Keratinocyte (primary cell): ENCODE measurements around the gene NOP16. TPM values are rescaled to one million over a fixed set of nuclear protein-coding genes. Genes with fewer than 3 reads are reported as not detected.

Experiments
- DNase-seq: peaks from one replicate; pipeline ENCODE4 v3.0.0-alpha.2; 2011; ENCODE audit warnings: low read depth, missing footprints, low spot score
- FAIRE-seq: peaks from 2 replicates; lab custom pipeline; 2011; peaks lifted over from hg19 to GRCh38; lab: Jason Lieb, UNC
- H2AFZ ChIP-seq: 2 replicates; pipeline ENCODE4 v1.6.0; 2012; ENCODE audit warnings: low read length, control low read depth, inconsistent platforms; ENCODE audit not compliant: control insufficient read depth
- H3K27ac ChIP-seq: 2 replicates; pipeline ENCODE4 v1.5.1; 2011; ENCODE audit warnings: low read length; ENCODE audit not compliant: control insufficient read depth, insufficient read depth
- H3K27me3 ChIP-seq: 3 replicates; pipeline ENCODE4 v1.6.0; 2011; ENCODE audit warnings: low read length; ENCODE audit not compliant: control insufficient read depth, insufficient read depth; ENCODE audit errors: extremely low read depth
- H3K36me3 ChIP-seq, 2 experiments: 2 replicates in 1 of 2; 3 replicates in 1 of 2; pipeline ENCODE4 v1.5.1; 2011; ENCODE audit warnings: low read length in 2 of 2, mild to moderate bottlenecking in 1 of 2; ENCODE audit not compliant: control insufficient read depth in 2 of 2, insufficient read depth in 2 of 2; ENCODE audit errors: extremely low read depth in 1 of 2
- H3K4me1 ChIP-seq: 3 replicates; pipeline ENCODE4 v1.5.1; 2011; ENCODE audit warnings: low read length; ENCODE audit not compliant: control insufficient read depth, insufficient read depth; ENCODE audit errors: extremely low read depth
- H3K4me2 ChIP-seq: 3 replicates; pipeline ENCODE4 v1.6.0; 2011; ENCODE audit warnings: low read depth, low read length; ENCODE audit not compliant: control insufficient read depth, insufficient read depth; ENCODE audit errors: extremely low read depth
- H3K4me3 ChIP-seq, 3 experiments: fragments of 200-600 bp in 1 of 3; sonication (generic) in 1 of 3; 2 replicates in 2 of 3; 3 replicates in 1 of 3; pipeline ENCODE4 v1.5.1; 2011 to 2016; ENCODE audit warnings: low read length in 3 of 3, mild to moderate bottlenecking in 3 of 3, control low read depth in 2 of 3, inconsistent platforms in 1 of 3, low read depth in 1 of 3, mixed read lengths in 1 of 3, mixed run types in 1 of 3, moderate library complexity in 1 of 3; ENCODE audit not compliant: control insufficient read depth in 2 of 3, insufficient read depth in 2 of 3; ENCODE audit errors: extremely low read depth in 1 of 3
- H3K79me2 ChIP-seq: 2 replicates; pipeline ENCODE4 v1.6.0; 2012; ENCODE audit warnings: low read length; ENCODE audit not compliant: control insufficient read depth, insufficient read depth
- H3K9ac ChIP-seq: 3 replicates; pipeline ENCODE4 v1.6.0; 2011; ENCODE audit warnings: low read length; ENCODE audit not compliant: control insufficient read depth, insufficient read depth; ENCODE audit errors: extremely low read depth
- H3K9me1 ChIP-seq: 3 replicates; pipeline ENCODE4 v1.6.0; 2011; ENCODE audit warnings: low read length; ENCODE audit not compliant: control insufficient read depth, insufficient read depth; ENCODE audit errors: extremely low read depth
- H3K9me3 ChIP-seq: 2 replicates; pipeline ENCODE4 v1.5.1; 2012; ENCODE audit warnings: low read depth, low read length; ENCODE audit not compliant: control insufficient read depth
- H4K20me1 ChIP-seq: 3 replicates; pipeline ENCODE4 v1.6.0; 2011; ENCODE audit warnings: low read length; ENCODE audit not compliant: control insufficient read depth, insufficient read depth; ENCODE audit errors: extremely low read depth
- CTCF ChIP-seq, 3 experiments: IDR thresholded peaks in 1 of 3; conservative IDR thresholded peaks in 1 of 3; optimal IDR thresholded peaks in 1 of 3; 2 replicates in 2 of 3; 3 replicates in 1 of 3; pipeline versions ENCODE3 to v1.5.1; 2011; ENCODE audit warnings: low read length in 3 of 3, mild to moderate bottlenecking in 3 of 3, moderate library complexity in 2 of 3, control low read depth in 1 of 3, inconsistent platforms in 1 of 3; ENCODE audit not compliant: insufficient read depth in 2 of 3; ENCODE audit errors: extremely low read depth in 1 of 3
- EZH2 ChIP-seq: IDR thresholded peaks from one replicate; pipeline ENCODE4 v1.6.1; 2012; ENCODE audit warnings: inconsistent platforms, mild to moderate bottlenecking, low read length, moderate library complexity
- dilution Hi-C: fragments of 300-500 bp; cut with MboI; formaldehyde crosslinking; loops from one replicate; pipeline ENCODE4 v1.7.0; 2020; ENCODE audit warnings: low sequenced_read_pairs; ENCODE audit not compliant: extremely low pct_ligation_motif_present
- polyA plus RNA-seq, 5 experiments: library from polyadenylated mRNA; depleted of rRNA in 3 of 5; stranded (reverse) in 3 of 5; stranded (forward) in 1 of 5; unstranded in 1 of 5; fragments of >200 nt; gene quantifications; 1 replicate in 1 of 5; 2 replicates in 3 of 5; 3 replicates in 1 of 5; pipeline versions ENCODE4 v1.2.1 to v1.2.3, GENCODE V29; 2011 to 2012; ENCODE audit warnings: missing spikeins in 2 of 5, low read depth in 1 of 5, low replicate concordance in 1 of 5

The NOP16 gene
- polyA plus RNA-seq, 1 donor (not counting 4 experiments of a cell fraction or from before 2014, with no cell fraction given), result 96.7 TPM

DNA sequence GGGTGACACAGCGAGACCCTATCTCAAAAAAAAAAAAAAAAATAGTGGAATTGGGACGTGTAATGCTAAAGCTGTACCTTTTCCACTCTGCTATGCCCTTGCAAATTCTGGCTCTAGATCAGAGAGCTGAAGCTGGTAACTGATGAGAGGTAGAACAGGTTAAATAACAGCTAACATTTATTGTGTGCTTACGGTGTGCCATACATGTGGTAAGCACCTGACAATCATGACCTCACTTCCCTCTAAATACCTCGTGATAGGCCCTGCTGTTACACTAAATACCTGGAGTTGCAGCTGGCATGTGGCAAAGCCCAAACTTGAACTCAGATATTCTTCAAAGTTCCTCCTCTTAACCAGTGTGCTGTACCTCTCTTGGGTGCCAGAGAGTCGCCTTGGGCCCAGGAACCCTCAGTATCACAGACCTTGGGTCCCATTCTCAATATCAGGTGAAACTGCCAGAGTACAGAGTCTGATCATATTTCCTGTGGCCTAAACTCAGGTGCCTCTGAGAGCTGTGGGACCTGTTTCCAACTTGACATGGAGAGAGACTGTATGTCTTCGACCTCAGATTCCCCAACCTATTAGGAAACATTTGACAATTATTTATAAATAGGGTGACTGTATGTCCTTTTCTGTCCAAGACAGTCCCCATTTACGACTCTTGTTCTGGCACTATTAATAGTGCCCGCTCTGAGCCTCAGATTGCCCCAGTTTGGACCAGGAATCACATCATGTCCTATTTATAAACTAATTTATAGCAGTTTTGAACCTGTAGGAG is 18.3 kb downstream of the NOP16 start:
- Histone ChIP-seq H3K4me2 (no peak overlapping the region), H3K4me1 (peaks cover 3% of the 10 kb centered on the region), H4K20me1 (no peaks in the 10 kb centered on the region), H3K27ac (no peak overlapping the region), H3K27me3 (no peaks in the 10 kb centered on the region), H2AFZ (no peak overlapping the region), H3K9ac (no peak overlapping the region), H3K79me2 (no peaks in the 10 kb centered on the region), H3K9me3 (no peaks in the 10 kb centered on the region), H3K4me3 (no peak overlapping the region), H3K9me1 (no peaks in the 10 kb centered on the region), H3K36me3 (peaks cover 0 to 6% of the 10 kb centered on the region in 2 experiments)
- FAIRE-seq (no peak), DNase-seq (no peak)
- dilution Hi-C loops, result no loop called here
- TF ChIP-seq CTCF (optimal IDR thresholded peaks at IDR 0.05 in 1 of 3, IDR thresholded peaks at IDR 0.05 in 1 of 3, conservative IDR thresholded peaks at IDR 0.05 in 1 of 3; ENCODE audit: extremely low read depth in 1 of 3, insufficient read depth in 2 of 3, low read length in 3 of 3), result no peak
- no peak for TF ChIP-seq EZH2

DNA sequence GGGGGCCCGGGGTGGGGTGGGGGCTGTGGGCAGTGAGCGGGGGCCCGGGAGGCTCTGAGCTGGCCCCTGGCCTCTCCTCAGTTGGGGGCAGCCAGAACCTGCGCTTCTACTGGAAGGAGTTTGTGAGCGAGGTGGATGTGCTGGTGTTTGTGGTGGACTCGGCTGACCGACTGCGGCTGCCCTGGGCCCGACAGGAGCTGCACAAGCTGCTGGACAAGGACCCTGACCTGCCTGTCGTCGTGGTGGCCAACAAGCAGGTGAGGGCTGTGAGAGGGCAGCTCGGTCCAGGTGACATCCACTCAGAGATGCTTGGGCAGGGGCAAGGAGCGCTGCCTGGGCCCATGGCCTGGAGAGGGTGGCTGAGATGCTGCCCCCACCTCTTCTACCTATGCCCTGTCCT is 19.7 kb downstream of the NOP16 start:
- Histone ChIP-seq H3K9me3 (no peaks in the 10 kb centered on the region), H3K9me1 (no peaks in the 10 kb centered on the region), H3K79me2 (no peaks in the 10 kb centered on the region), H3K4me1 (peaks cover 3% of the 10 kb centered on the region), H3K27ac (no peak overlapping the region), H3K9ac (no peak overlapping the region), H3K27me3 (no peaks in the 10 kb centered on the region), H3K4me3 (no peak overlapping the region), H4K20me1 (no peaks in the 10 kb centered on the region), H2AFZ (no peak overlapping the region), H3K36me3 (peaks cover 0 to 6% of the 10 kb centered on the region in 2 experiments), H3K4me2 (no peak overlapping the region)
- dilution Hi-C loops, result no loop called here
- DNase-seq (no peak), FAIRE-seq (no peak)
- no peak for TF ChIP-seq EZH2
- TF ChIP-seq CTCF (optimal IDR thresholded peaks at IDR 0.05 in 1 of 3, IDR thresholded peaks at IDR 0.05 in 1 of 3, conservative IDR thresholded peaks at IDR 0.05 in 1 of 3; ENCODE audit: extremely low read depth in 1 of 3, insufficient read depth in 2 of 3, low read length in 3 of 3), result no peak
